Stimulated activated CD8-positive, alpha-beta memory T cell treated with anti-CD3 and anti-CD28 coated beads, Interleukin-4, amount 100 ng/mL, for 4 hours (primary cell): ENCODE measurements around the gene AVPR1B.
A peak's percentile ranks its signal among the peaks of the same experiment; 100 is the strongest.

Experiments used
- DNase-seq, 2 donors: peaks; one replicate each; pipeline ENCODE4 v3.0.0-alpha.2; 2020; ENCODE audit warnings: low read depth in 2 of 2, low spot score in 1 of 2

Gene AVPR1B

GRCh38 chr1:206112600-206113301 lies 4.4 kb downstream of the AVPR1B start:
- DNase-seq: no peak

- no peak for DNase-seq
Observed at GRCh38 chr1:206111271-206111927, 5.8 kb downstream of the AVPR1B start.

GRCh38 chr1:206110820-206111219 lies 6.4 kb downstream of the AVPR1B start:
- no peak for DNase-seq

- no peak for DNase-seq
Observed at GRCh38 chr1:206110161-206110560, 7.0 kb downstream of the AVPR1B start.

GRCh38 chr1:206109718-206110117 lies 7.5 kb downstream of the AVPR1B start:
- no peak for DNase-seq

GRCh38 chr1:206108635-206109034 lies 8.6 kb downstream of the AVPR1B start:
- DNase-seq: no peak

- DNase-seq: no peak
Observed at GRCh38 chr1:206107168-206107544, 10.0 kb downstream of the AVPR1B start.

- DNase-seq: peak; percentile 43 to 66
Observed at GRCh38 chr1:206106328-206107167, 10.6 kb downstream of the AVPR1B start.

GRCh38 chr1:206105464-206105995 lies 11.7 kb downstream of the AVPR1B start:
- DNase-seq: no peak

GRCh38 chr1:206103979-206104378 lies 13.2 kb downstream of the AVPR1B start:
- no peak for DNase-seq

- no peak for DNase-seq
Observed at GRCh38 chr1:206102292-206102936, 14.8 kb downstream of the AVPR1B start.

GRCh38 chr1:206101351-206102045 lies 15.7 kb downstream of the AVPR1B start:
- DNase-seq: no peak

- DNase-seq: no peak
Observed at GRCh38 chr1:206100226-206100815, 16.9 kb downstream of the AVPR1B start.

- DNase-seq: no peak
Observed at GRCh38 chr1:206098242-206098919, 18.8 kb downstream of the AVPR1B start.

- no peak for DNase-seq
Observed at GRCh38 chr1:206097381-206097780, 19.8 kb downstream of the AVPR1B start.

- DNase-seq: no peak
Observed at GRCh38 chr1:206094024-206094423, 23.2 kb downstream of the AVPR1B start.

GRCh38 chr1:206089341-206089740 lies 27.8 kb downstream of the AVPR1B start:
- no peak for DNase-seq

- DNase-seq: no peak
Observed at GRCh38 chr1:206087091-206087490, 30.1 kb downstream of the AVPR1B start.

- no peak for DNase-seq
Observed at GRCh38 chr1:206083750-206084149, 33.4 kb downstream of the AVPR1B start.
